Cardiac fibroblast (primary cell): ENCODE measurements around the gene DHRS9.
A peak's percentile ranks its signal among the peaks of the same experiment; 100 is the strongest.

Source experiments
- DNase-seq, 2 donors: peaks; one replicate each; pipeline versions ENCODE4 v3.0.0 to v3.0.0-alpha.2; 2010; ENCODE audit warnings: low read depth in 2 of 2
- H3K4me3 ChIP-seq, 2 donors: replicated peaks in 1 of 2; 1 replicate in 1 of 2; 2 replicates in 1 of 2; pipeline ENCODE4 v1.5.1; 2011; ENCODE audit warnings: low read depth in 2 of 2, low read length in 2 of 2, mild to moderate bottlenecking in 2 of 2, moderate library complexity in 1 of 2
- CTCF ChIP-seq: IDR thresholded peaks from one replicate; pipeline ENCODE4 v1.5.1; 2011; ENCODE audit warnings: low read depth, mild to moderate bottlenecking, low read length, inconsistent platforms

The DHRS9 gene

GRCh38 chr2:169093535-169093934, 24.2 kb downstream of the DHRS9 start:
- TF ChIP-seq CTCF: no peak
- peak in 1 of 2 donors; percentile 28 for DNase-seq
- H3K4me3 ChIP-seq: no peak overlapping the region

GRCh38 chr2:169094676-169095075, 25.3 kb downstream of the DHRS9 start:
- TF ChIP-seq CTCF: no peak
- H3K4me3 ChIP-seq: no peak overlapping the region
- no peak for DNase-seq

- no peak for TF ChIP-seq CTCF
- peak; percentile 94 to 97 for DNase-seq
- H3K4me3 ChIP-seq: no peak overlapping the region
These were observed 26.3 kb downstream of the DHRS9 start for GRCh38 chr2:169095621-169096105.

GRCh38 chr2:169104848-169105247, 35.5 kb downstream of the DHRS9 start:
- no peak for DNase-seq
- TF ChIP-seq CTCF: no peak
- no peak overlapping the region for H3K4me3 ChIP-seq

- no peak for DNase-seq
- TF ChIP-seq CTCF: no peak
- no peak overlapping the region for H3K4me3 ChIP-seq
These were observed 36.1 kb downstream of the DHRS9 start for GRCh38 chr2:169105476-169105875.

- DNase-seq: no peak
- H3K4me3 ChIP-seq: no peak overlapping the region
- TF ChIP-seq CTCF: no peak
These were observed 36.8 kb downstream of the DHRS9 start for GRCh38 chr2:169106134-169106533.
